A549 (cell line): Measurements from ENCODE around the gene MAST3. TPM values are rescaled to one million over a fixed set of nuclear protein-coding genes. Genes with fewer than 3 reads are reported as not detected.

Experiments used
- ATAC-seq, 2 experiments: fragments of 200-7000 bp in 1 of 2; fragments of >200 bp in 1 of 2; cut with Nextera tagmentation in 1 of 2; cut with Tn5 transposase in 1 of 2; 3 replicates each; pipeline versions ENCODE4 v1.8.0 to v1.9.1; 2018 to 2020; ENCODE audit warnings: mild to moderate bottlenecking in 1 of 2, moderate library complexity in 1 of 2
- CTCF ChIA-PET: fragments of 300-600 bp; sonication (Branson Sonifier 250); formaldehyde crosslinking; extraction: SDS; loops from one replicate; lab custom pipeline; 2021; ENCODE audit warnings: antibody characterized with exemption, inconsistent platforms; lab: Yijun Ruan, JAX
- POLR2A ChIA-PET: fragments of 350-600 bp; formaldehyde crosslinking; extraction: SDS; loops from one replicate; lab custom pipeline; 2021; ENCODE audit warnings: antibody characterized with exemption, inconsistent platforms; lab: Yijun Ruan, JAX
- DNase-seq, 2 experiments: peaks; one replicate each; pipeline versions ENCODE4 v3.0.0 to v3.0.0-alpha.2; 2011 to 2016; ENCODE audit warnings: low read depth in 1 of 2, low spot score in 1 of 2
- FAIRE-seq: peaks from 2 replicates; lab custom pipeline; 2011; peaks lifted over from hg19 to GRCh38; lab: Jason Lieb, UNC
- H3K27ac ChIP-seq, 2 experiments: fragments of >200 bp; sonication (Bioruptor Twin); formaldehyde crosslinking; 3 replicates each; pipeline ENCODE4 v1.5.1; 2016 to 2017
- H3K4me1 ChIP-seq: fragments of >200 bp; sonication (Bioruptor Twin); formaldehyde crosslinking; 3 replicates; pipeline ENCODE4 v1.6.1; 2016
- H3K4me2 ChIP-seq: fragments of >200 bp; sonication (Bioruptor Twin); formaldehyde crosslinking; 3 replicates; pipeline ENCODE4 v1.6.1; 2016
- H3K4me3 ChIP-seq: fragments of >200 bp; sonication (Bioruptor Twin); formaldehyde crosslinking; 3 replicates; pipeline ENCODE4 v1.5.1; 2016
- H3K9me3 ChIP-seq: fragments of >200 bp; sonication (Bioruptor Twin); formaldehyde crosslinking; 3 replicates; pipeline ENCODE4 v1.6.1; 2016
- CBX2 ChIP-seq: fragments of 200-600 bp; sonication (generic); IDR thresholded peaks from 2 replicates; pipeline ENCODE4 v1.6.1; 2016; ENCODE audit warnings: low read depth, mild to moderate bottlenecking, borderline replicate concordance
- CBX8 ChIP-seq: fragments of 200-600 bp; sonication (generic); IDR thresholded peaks from 2 replicates; pipeline ENCODE4 v1.6.1; 2016
- CEBPB ChIP-seq, 2 experiments: fragments of >200 bp in 1 of 2; sonication (Bioruptor Twin) in 1 of 2; formaldehyde crosslinking in 1 of 2; IDR thresholded peaks; 2 replicates each; pipeline ENCODE4 v1.6.1; 2012 to 2016
- EHF ChIP-seq: fragments of 250-450 bp; sonication (Bioruptor Pico); IDR thresholded peaks from 2 replicates; pipeline ENCODE4 v1.5.0; 2020; ENCODE audit warnings: mild to moderate bottlenecking
- ESRRA ChIP-seq: fragments of 150-350 bp; IDR thresholded peaks from 2 replicates; pipeline ENCODE4 v1.6.1; 2014; ENCODE audit warnings: mild to moderate bottlenecking, low read length, borderline replicate concordance
- FOSB ChIP-seq: fragments of 250-450 bp; sonication (Bioruptor Pico); IDR thresholded peaks from 2 replicates; pipeline ENCODE4 v1.5.0; 2020; ENCODE audit warnings: mild to moderate bottlenecking, moderate library complexity
- FOXS1 ChIP-seq: fragments of 250-450 bp; sonication (Bioruptor Pico); IDR thresholded peaks from 2 replicates; pipeline ENCODE4 v1.5.0; 2020; ENCODE audit warnings: mild to moderate bottlenecking, moderate library complexity
- GATA3 ChIP-seq: IDR thresholded peaks from 2 replicates; pipeline ENCODE4 v1.6.1; 2012; ENCODE audit warnings: borderline replicate concordance
- HDAC2 ChIP-seq: fragments of 200-600 bp; sonication (generic); IDR thresholded peaks from 2 replicates; pipeline ENCODE4 v1.6.1; 2016
- HES2 ChIP-seq: fragments of >200 bp; sonication (Bioruptor Twin); formaldehyde crosslinking; IDR thresholded peaks from 2 replicates; pipeline ENCODE4 v1.6.1; 2016
- HOXB13 ChIP-seq: fragments of 250-450 bp; sonication (Bioruptor Pico); IDR thresholded peaks from 2 replicates; pipeline ENCODE4 v1.5.0; 2020; ENCODE audit warnings: low read depth, mild to moderate bottlenecking, moderate library complexity
- KDM5A ChIP-seq: fragments of 200-600 bp; sonication (generic); IDR thresholded peaks from 2 replicates; pipeline ENCODE4 v1.6.1; 2016; ENCODE audit warnings: antibody characterized with exemption, mild to moderate bottlenecking
- MAFK ChIP-seq: fragments of 450-650 bp; IDR thresholded peaks from 2 replicates; pipeline ENCODE4 v1.6.1; 2014; ENCODE audit not compliant: partially characterized antibody
- MAZ ChIP-seq: fragments of 150-350 bp; IDR thresholded peaks from 2 replicates; pipeline ENCODE4 v1.6.1; 2014; ENCODE audit warnings: antibody characterized with exemption, low read depth, low read length, borderline replicate concordance
- MYC ChIP-seq: IDR thresholded peaks from 2 replicates; pipeline ENCODE4 v1.6.1; 2012; ENCODE audit warnings: mild to moderate bottlenecking, inconsistent platforms, low read length, improper control_type of control experiment, borderline replicate concordance
- NR3C1 ChIP-seq: fragments of >200 bp; sonication (Bioruptor Twin); formaldehyde crosslinking; IDR thresholded peaks from 3 replicates; pipeline ENCODE4 v1.6.1; 2017
- PHF8 ChIP-seq: fragments of 200-600 bp; sonication (generic); IDR thresholded peaks from 2 replicates; pipeline ENCODE4 v1.6.1; 2016; ENCODE audit warnings: low read depth, mild to moderate bottlenecking, antibody characterized with exemption, moderate library complexity, borderline replicate concordance
- POLR2AphosphoS2 ChIP-seq: conservative IDR thresholded peaks from 2 replicates; pipeline ENCODE4 v1.6.1; 2012; ENCODE audit warnings: low read length, improper control_type of control experiment, inconsistent platforms
- RAD21 ChIP-seq, 2 experiments: fragments of >200 bp in 1 of 2; sonication (Bioruptor Twin) in 1 of 2; formaldehyde crosslinking in 1 of 2; IDR thresholded peaks in 1 of 2; conservative IDR thresholded peaks in 1 of 2; 2 replicates in 1 of 2; 3 replicates in 1 of 2; pipeline ENCODE4 v1.6.1; 2012 to 2018; ENCODE audit warnings: inconsistent platforms in 1 of 2
- REST ChIP-seq: fragments of 200-600 bp; sonication (generic); IDR thresholded peaks from 2 replicates; pipeline ENCODE4 v1.6.1; 2016; ENCODE audit warnings: antibody characterized with exemption, mild to moderate bottlenecking, moderate library complexity
- SMC3 ChIP-seq: fragments of >200 bp; sonication (Bioruptor Twin); formaldehyde crosslinking; IDR thresholded peaks from 3 replicates; pipeline ENCODE4 v1.6.1; 2018; ENCODE audit warnings: inconsistent platforms
- SREBF2 ChIP-seq: fragments of 450-650 bp; IDR thresholded peaks from 2 replicates; pipeline ENCODE4 v1.6.1; 2014; ENCODE audit warnings: mild to moderate bottlenecking, moderate library complexity
- ZC3H11A ChIP-seq: fragments of 450-650 bp; IDR thresholded peaks from 2 replicates; pipeline ENCODE4 v1.6.1; 2014; ENCODE audit warnings: antibody characterized with exemption, mild to moderate bottlenecking
- ZFP36 ChIP-seq: fragments of 450-650 bp; IDR thresholded peaks from 2 replicates; pipeline ENCODE4 v1.6.1; 2014; ENCODE audit warnings: borderline replicate concordance; ENCODE audit not compliant: partially characterized antibody
- ZSCAN20 ChIP-seq: fragments of 250-450 bp; sonication (Bioruptor Pico); IDR thresholded peaks from 2 replicates; pipeline ENCODE4 v1.8.0; 2022; ENCODE audit warnings: mild to moderate bottlenecking, moderate library complexity
- WGBS: methylation state at CpG from one replicate; pipeline ENCODE4 v1.1.6; 2017; ENCODE audit errors: missing lambda C conversion rate; 5-methylcytosine and 5-hydroxymethylcytosine counted together
- polyA plus RNA-seq, 4 experiments: library from polyadenylated mRNA; depleted of rRNA in 3 of 4; stranded (reverse); fragments of >200 nt; fragmentation: RNase III in 1 of 4; extraction: RNeasy Plus Mini Kit Qiagen cat#74134 plus additional on column Dnase treatment in 1 of 4; gene quantifications; 2 replicates in 3 of 4; 3 replicates in 1 of 4; pipeline ENCODE4 v1.2.3, GENCODE V29; 2011 to 2017
- TF ChIP-seq, protein P1 (sequence below): fragments of 450-650 bp; IDR thresholded peaks from 2 replicates; pipeline ENCODE4 v1.6.1; 2014; ENCODE audit warnings: antibody characterized with exemption
- TF ChIP-seq, protein P2 (sequence below): IDR thresholded peaks from 2 replicates; pipeline ENCODE4 v1.6.1; 2012; ENCODE audit warnings: low read depth, borderline replicate concordance
- TF ChIP-seq, protein P3 (sequence below): fragments of >200 bp; sonication (Bioruptor Twin); formaldehyde crosslinking; IDR thresholded peaks from 3 replicates; pipeline ENCODE4 v1.5.1; 2016

MAST3 gene
- polyA plus RNA-seq, 2 of the 4 experiments (the other 2 are of a cell fraction) = 1.3 to 2.5 TPM

- Histone ChIP-seq H3K4me1 (0 out of 3 replicates have a peak, but pooled peaks cover 6% of the 10 kb centered on the region), H3K4me2 (no peak overlapping the region), H3K9me3 (no peaks in the 10 kb centered on the region), H3K4me3 (no peak overlapping the region), H3K27ac (peak overlapping the region; percentile 71 to 90; a peak in 4 of 6 replicates)
- no peak for FAIRE-seq
- no peak for DNase-seq
- ATAC-seq = no peak
- TF ChIP-seq MYC = no peak
- no peak for TF ChIP-seq HOXB13
- no peak for TF ChIP-seq POLR2AphosphoS2
- no peak for TF ChIP-seq ZSCAN20 (CRISPR knock-in tag)
- TF ChIP-seq MAFK = no peak
- TF ChIP-seq HES2 = no peak
- no peak for TF ChIP-seq ESRRA
- TF ChIP-seq, protein P1, sequence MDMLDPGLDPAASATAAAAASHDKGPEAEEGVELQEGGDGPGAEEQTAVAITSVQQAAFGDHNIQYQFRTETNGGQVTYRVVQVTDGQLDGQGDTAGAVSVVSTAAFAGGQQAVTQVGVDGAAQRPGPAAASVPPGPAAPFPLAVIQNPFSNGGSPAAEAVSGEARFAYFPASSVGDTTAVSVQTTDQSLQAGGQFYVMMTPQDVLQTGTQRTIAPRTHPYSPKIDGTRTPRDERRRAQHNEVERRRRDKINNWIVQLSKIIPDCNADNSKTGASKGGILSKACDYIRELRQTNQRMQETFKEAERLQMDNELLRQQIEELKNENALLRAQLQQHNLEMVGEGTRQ = no peak
- no peak for TF ChIP-seq HDAC2
- no peak for TF ChIP-seq SREBF2
- 84% methylated on average over 6 of the region's 6 CpGs for WGBS
- ChIA-PET CTCF (interaction anchor here (0.6 to 8.2 kb wide), 11 partner anchors 13 to 194 kb away, joined by 3 to 136 read pairs (median 4); partner anchors contain the start of genes ARRDC2 and SLC5A5), POLR2A (no interaction called here)
Measured at GRCh38 chr19:18057557-18057956, 40.0 kb upstream of the MAST3 start.

- FAIRE-seq = no peak
- ChIA-PET POLR2A (no interaction called here), CTCF (interaction anchor here (0.6 to 8.2 kb wide), 30 partner anchors 9 to 193 kb away, joined by 3 to 136 read pairs (median 4); partner anchors contain the start of genes ARRDC2, IL12RB1 and SLC5A5)
- Histone ChIP-seq H3K4me3 (peak overlapping the region; percentile 26; the same call in 1 of the 3 replicates), H3K4me1 (0 out of 3 replicates have a peak, but pooled peaks cover 6% of the 10 kb centered on the region), H3K9me3 (no peaks in the 10 kb centered on the region), H3K27ac (peak overlapping the region; percentile 71 to 90), H3K4me2 (peak overlapping the region; percentile 91)
- WGBS = 8% methylated on average over 26 of the region's 34 CpGs
- peak; percentile 55 to 68 for DNase-seq
- ATAC-seq = peak; percentile 80 to 91
- TF ChIP-seq SMC3 (peak; percentile 94), ZC3H11A (no peak), HES2 (no peak), HOXB13 (no peak), ZSCAN20 (CRISPR knock-in tag) (no peak), CEBPB (IDR thresholded peaks at IDR 0.05) (peak; percentile 14 to 68; a peak in 2 of 4 replicates), REST (no peak), NR3C1 (no peak), HDAC2 (no peak), MYC (no peak), CBX8 (no peak), GATA3 (no peak), FOXS1 (CRISPR knock-in tag) (no peak), EHF (CRISPR knock-in tag) (no peak), FOSB (CRISPR knock-in tag) (no peak), RAD21 (conservative IDR thresholded peaks at IDR 0.05 in 1 of 2, IDR thresholded peaks at IDR 0.05 in 1 of 2) (peak; percentile 88 to 90), KDM5A (no peak), MAZ (0 out of 2 replicates have a peak, but pooled peaks have one; percentile 11), PHF8 (no peak), ZFP36 (no peak), CBX2 (no peak)
- TF ChIP-seq, protein P2, sequence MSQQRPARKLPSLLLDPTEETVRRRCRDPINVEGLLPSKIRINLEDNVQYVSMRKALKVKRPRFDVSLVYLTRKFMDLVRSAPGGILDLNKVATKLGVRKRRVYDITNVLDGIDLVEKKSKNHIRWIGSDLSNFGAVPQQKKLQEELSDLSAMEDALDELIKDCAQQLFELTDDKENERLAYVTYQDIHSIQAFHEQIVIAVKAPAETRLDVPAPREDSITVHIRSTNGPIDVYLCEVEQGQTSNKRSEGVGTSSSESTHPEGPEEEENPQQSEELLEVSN = no peak
- TF ChIP-seq, protein P3, sequence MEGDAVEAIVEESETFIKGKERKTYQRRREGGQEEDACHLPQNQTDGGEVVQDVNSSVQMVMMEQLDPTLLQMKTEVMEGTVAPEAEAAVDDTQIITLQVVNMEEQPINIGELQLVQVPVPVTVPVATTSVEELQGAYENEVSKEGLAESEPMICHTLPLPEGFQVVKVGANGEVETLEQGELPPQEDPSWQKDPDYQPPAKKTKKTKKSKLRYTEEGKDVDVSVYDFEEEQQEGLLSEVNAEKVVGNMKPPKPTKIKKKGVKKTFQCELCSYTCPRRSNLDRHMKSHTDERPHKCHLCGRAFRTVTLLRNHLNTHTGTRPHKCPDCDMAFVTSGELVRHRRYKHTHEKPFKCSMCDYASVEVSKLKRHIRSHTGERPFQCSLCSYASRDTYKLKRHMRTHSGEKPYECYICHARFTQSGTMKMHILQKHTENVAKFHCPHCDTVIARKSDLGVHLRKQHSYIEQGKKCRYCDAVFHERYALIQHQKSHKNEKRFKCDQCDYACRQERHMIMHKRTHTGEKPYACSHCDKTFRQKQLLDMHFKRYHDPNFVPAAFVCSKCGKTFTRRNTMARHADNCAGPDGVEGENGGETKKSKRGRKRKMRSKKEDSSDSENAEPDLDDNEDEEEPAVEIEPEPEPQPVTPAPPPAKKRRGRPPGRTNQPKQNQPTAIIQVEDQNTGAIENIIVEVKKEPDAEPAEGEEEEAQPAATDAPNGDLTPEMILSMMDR = peak; percentile 72
Measured at GRCh38 chr19:18058208-18059009, 39.2 kb upstream of the MAST3 start.
